Measurements from ENCODE around the gene MRM2.

MRM2 gene

GRCh38 chr7:2282185-2282751 lies 40.3 kb upstream of the MRM2 start:
- no peak for TF ChIP-seq CTCF (conservative IDR thresholded peaks at IDR 0.05)
- peak overlapping the region; percentile 11; the same call in 1 of the 2 replicates for H3K27ac ChIP-seq

GRCh38 chr7:2281541-2281940 lies 39.5 kb upstream of the MRM2 start:
- TF ChIP-seq CTCF (conservative IDR thresholded peaks at IDR 0.05), result no peak
- H3K27ac ChIP-seq, result peak overlapping the region; percentile 11; the same call in 1 of the 2 replicates

- peak overlapping the region; percentile 63 for H3K27ac ChIP-seq
- no peak for TF ChIP-seq CTCF (conservative IDR thresholded peaks at IDR 0.05)
These were observed 38.4 kb upstream of the MRM2 start for GRCh38 chr7:2280424-2280823.

GRCh38 chr7:2279896-2280295 lies 37.9 kb upstream of the MRM2 start:
- H3K27ac ChIP-seq, result peak overlapping the region; percentile 63
- TF ChIP-seq CTCF (conservative IDR thresholded peaks at IDR 0.05), result no peak

GRCh38 chr7:2278026-2278425 lies 36.0 kb upstream of the MRM2 start:
- TF ChIP-seq CTCF (conservative IDR thresholded peaks at IDR 0.05), result no peak
- no peak overlapping the region for H3K27ac ChIP-seq

- no peak overlapping the region for H3K27ac ChIP-seq
- no peak for TF ChIP-seq CTCF (conservative IDR thresholded peaks at IDR 0.05)
These were observed 34.1 kb upstream of the MRM2 start for GRCh38 chr7:2276107-2276506.

GRCh38 chr7:2275101-2275500 lies 33.1 kb upstream of the MRM2 start:
- H3K27ac ChIP-seq, result no peak overlapping the region
- no peak for TF ChIP-seq CTCF (conservative IDR thresholded peaks at IDR 0.05)
